NCI-H82 treated with DMSO at 0.1 percent for 48 hours (cell line): ENCODE measurements around the gene KLHL4.
"Not testable (repeated sequence)": the region's sequence is repeated elsewhere in the genome, so short reads cannot be mapped to it uniquely, and the experiment has no call there.

Experiments
- DNase-seq: peaks from one replicate; lab custom pipeline; 2025; ENCODE audit not compliant: unreplicated experiment; lab: John Stamatoyannopoulos, UW

The KLHL4 gene

GRCh38 chrX:87641439-87641838 is 123.8 kb downstream of the KLHL4 start:
- DNase-seq: not testable (repeated sequence)

DNA sequence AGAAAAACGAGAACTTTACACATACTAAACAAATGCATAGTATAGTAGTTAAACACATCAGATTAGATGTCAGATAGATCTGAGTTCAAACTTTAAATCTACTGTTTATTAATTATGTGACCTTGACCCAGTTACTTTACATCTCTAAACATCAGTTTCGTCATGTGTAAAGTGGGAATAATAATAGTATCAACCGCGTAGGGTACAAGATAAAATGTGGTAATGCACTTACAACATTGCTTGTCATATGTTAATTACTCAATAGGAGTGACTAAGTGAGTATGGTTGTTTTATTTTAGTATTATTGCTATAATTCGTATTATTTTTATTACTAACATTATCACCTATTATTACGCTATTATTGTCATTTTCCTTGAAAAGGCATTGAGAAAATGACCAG is 144.2 kb downstream of the KLHL4 start:
- DNase-seq: no peak

- no peak for DNase-seq
Observed at GRCh38 chrX:87663421-87663820, 145.8 kb downstream of the KLHL4 start.

GRCh38 chrX:87664381-87664780 is 146.8 kb downstream of the KLHL4 start:
- no peak for DNase-seq

GRCh38 chrX:87679849-87680248 is 162.2 kb downstream of the KLHL4 start:
- DNase-seq: no peak

- no peak for DNase-seq
Observed at GRCh38 chrX:87687703-87688102, 170.1 kb downstream of the KLHL4 start.

GRCh38 chrX:87688113-87688748 is 170.6 kb downstream of the KLHL4 start:
- DNase-seq: not testable (repeated sequence)

DNA sequence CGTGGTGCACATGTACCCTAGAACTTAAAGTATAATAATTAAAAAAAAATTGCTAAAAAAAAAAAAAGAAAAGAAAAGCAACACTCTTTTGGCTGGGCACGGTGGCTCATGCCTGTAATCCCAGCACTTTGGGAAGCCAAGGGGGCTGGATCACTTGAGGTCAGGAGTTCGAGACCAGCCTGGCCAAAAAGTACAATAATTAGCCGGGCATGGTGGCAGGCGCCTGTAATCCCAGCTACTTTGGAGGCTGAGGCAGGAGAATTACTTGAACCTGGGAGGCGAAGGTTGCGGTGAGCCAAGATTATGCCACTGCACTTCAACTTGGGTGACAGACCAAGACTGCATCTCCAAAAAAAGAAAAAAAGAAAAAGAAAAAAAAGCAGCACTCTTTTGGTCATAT is 171.6 kb downstream of the KLHL4 start:
- DNase-seq: not testable (repeated sequence)

DNA sequence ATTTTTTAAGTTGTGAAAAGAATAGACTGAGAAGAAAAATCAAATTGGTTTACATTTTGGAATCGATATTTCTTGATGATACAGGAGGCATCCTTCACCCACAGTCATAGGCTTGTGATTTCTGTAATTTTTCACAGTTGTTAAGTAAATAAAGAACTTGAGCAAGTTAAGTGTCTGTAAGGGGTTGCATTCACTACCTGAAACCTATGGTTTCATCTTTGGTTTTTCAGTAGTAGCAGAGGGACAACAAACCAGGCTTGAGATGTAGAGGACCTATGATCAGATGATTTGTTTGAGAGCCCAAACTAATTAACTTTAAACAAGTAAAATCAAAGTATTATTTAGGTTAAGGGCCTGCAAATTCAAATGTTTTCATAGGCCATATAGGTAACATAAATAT is 175.6 kb downstream of the KLHL4 start:
- no peak for DNase-seq

- no peak for DNase-seq
Observed at GRCh38 chrX:87697409-87697808, 179.8 kb downstream of the KLHL4 start.

DNA sequence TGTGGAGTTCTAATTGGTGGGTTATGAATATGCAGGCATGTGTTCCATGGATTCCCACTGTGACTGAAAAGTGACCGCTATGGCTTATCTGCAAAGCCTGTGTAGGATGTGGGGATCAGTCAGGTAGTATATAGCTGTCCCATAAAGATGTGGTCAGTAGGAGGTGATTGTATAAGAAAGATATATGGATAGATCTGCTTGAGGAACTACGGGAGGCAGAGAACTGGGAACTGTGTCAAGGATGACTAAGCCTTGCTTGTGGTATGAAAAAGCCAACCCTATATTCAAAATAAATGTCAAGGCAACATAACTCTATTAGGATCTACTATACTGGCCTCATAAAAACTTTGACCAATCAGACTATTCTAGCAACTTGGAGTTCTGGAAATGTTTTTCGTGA is 185.2 kb downstream of the KLHL4 start:
- no peak for DNase-seq

GRCh38 chrX:87703469-87703868 is 185.9 kb downstream of the KLHL4 start:
- not testable (repeated sequence) for DNase-seq

DNA sequence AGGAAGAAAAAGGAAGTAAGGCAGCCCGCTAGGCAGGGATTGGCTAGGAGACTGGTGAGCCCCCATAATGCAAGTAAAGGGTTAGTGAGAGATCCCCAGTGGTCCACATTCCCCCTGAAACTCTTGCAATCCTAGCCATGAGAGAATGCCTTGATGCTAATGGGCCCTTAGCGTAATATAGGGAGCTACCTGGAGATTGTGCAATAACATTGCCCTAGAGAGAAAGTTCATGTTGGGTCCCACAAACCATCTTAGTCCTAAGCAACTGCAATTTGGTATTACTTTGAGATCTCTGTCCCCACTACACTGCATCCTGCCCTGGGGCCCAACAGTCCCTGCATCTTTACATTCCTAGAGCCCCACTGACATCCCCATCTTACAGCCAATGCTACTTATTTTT is 188.5 kb downstream of the KLHL4 start:
- DNase-seq: no peak

DNA sequence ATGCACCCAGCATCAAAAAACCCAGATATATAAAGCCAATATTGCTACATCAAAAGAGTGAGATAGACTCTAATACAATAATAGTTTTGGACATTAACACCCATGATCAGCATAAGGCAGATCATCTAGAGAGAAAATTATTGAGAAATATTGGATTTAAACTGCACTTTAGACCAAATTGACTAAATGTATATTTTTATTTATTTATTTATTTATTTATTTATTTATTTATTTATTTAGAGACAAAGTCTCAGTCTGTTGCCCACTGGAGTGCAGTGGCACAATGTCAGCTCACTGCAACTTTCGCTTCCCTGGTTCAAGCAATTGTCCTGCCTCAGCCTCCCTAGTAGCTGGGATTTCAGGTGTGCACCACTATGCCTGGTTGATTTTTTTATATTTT is 193.0 kb downstream of the KLHL4 start:
- DNase-seq: no peak
